GM12875 (cell line): Measurements from ENCODE around the gene ABCA3.

Experiments used
- H3K4me3 ChIP-seq: one replicate; pipeline ENCODE4 v1.5.1; 2011; ENCODE audit warnings: low read depth, low read length, control low read depth
- TF ChIP-seq, protein P1 (sequence below): IDR thresholded peaks from 2 replicates; pipeline ENCODE4 v1.5.1; 2011; ENCODE audit warnings: low read depth, mild to moderate bottlenecking, control low read depth, inconsistent platforms, low read length, moderate library complexity, borderline replicate concordance; ENCODE audit not compliant: insufficient read depth

The ABCA3 gene

DNA sequence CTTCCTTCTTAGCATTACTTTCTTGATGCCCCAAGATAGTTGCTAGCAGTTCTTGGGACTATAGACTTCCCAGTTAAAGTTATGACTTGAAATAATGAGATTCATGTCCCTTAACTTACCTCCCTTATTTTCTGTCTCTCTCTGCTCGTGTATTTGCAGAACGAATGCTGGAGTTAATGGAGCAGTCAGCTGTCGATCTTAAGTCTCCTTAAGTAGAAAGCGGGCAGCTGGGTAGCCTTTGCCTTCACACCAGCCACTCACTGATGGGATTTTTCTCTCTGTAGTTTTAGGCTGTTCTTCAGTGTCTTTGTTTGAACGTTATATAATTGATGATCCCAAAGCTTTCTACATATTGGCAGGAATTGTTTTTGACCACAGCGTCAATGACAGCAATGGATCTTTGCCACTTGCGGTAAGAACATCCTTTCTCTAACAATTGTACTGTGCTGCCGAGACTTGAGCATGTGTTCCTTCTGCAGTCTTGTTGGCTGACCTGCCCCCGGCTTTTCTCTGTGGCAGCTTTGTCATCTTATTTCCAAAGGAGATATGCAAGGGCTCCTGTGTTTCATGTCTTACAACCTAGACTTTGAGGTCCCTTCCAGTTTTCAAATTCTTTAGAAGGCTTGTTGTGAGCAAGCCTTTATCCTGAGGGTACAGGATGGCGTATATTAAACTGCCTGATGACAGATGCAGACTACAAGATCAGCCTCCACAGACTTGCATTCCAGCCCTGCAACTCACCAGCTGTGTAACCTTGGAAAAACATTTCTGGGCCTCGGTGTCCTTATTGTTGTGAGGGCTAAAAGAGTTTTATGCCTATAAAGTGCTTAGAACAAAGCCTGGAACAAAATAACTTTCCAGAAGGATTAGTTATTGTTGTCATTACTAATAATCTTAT, 25.1 kb upstream of the ABCA3 start:
- TF ChIP-seq, protein P1, sequence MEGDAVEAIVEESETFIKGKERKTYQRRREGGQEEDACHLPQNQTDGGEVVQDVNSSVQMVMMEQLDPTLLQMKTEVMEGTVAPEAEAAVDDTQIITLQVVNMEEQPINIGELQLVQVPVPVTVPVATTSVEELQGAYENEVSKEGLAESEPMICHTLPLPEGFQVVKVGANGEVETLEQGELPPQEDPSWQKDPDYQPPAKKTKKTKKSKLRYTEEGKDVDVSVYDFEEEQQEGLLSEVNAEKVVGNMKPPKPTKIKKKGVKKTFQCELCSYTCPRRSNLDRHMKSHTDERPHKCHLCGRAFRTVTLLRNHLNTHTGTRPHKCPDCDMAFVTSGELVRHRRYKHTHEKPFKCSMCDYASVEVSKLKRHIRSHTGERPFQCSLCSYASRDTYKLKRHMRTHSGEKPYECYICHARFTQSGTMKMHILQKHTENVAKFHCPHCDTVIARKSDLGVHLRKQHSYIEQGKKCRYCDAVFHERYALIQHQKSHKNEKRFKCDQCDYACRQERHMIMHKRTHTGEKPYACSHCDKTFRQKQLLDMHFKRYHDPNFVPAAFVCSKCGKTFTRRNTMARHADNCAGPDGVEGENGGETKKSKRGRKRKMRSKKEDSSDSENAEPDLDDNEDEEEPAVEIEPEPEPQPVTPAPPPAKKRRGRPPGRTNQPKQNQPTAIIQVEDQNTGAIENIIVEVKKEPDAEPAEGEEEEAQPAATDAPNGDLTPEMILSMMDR: no peak
- H3K4me3 ChIP-seq: no peak overlapping the region

DNA sequence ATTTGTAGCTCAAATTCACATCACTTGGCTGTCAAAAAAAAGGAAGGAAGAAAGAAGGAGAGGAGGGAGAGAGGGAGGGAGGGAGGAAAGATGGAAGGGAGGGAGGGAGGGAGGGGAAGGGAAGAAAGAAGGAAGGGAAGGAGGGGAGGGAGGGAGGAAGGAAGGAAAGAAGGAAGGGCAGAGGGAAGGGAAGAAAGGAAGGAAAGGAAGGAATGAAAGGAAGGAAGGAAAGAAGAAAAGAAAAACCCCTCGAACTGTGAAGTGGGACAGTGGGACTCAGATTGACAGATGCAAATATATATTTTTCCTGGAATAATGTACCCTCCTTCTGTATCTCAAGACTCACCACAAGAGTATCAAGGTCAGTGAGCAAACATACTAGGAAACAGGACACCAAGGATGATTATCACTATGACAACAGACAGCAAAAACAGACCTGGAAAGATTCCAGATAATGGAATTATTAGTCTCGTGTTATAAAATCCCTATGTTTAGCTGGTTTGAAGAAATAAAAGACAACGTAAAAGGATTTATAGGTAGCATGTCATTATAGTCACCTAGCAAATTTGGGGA, 24.2 kb upstream of the ABCA3 start:
- H3K4me3 ChIP-seq: no peak overlapping the region

DNA sequence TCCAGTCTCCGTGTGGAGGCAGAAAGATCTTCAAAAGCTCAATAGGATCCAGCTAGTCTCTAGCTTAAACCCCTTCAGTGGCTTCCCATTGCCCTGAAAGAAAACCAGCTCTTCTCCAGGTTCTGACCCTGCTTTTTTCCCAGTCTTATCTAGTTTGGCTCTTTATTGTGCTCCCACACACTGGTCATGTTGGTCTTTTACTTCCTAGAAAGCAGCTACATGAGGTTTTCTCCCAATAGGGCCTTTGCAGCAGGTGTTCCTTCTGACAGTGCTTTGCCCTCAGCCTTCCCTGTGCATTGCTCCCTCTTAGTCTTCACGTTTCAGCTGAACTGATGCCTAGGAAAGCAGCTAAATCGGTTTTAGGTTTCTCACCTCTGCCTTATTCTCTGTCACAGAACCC, 21.7 kb upstream of the ABCA3 start:
- H3K4me3 ChIP-seq: no peak overlapping the region
- TF ChIP-seq, protein P1: no peak

More for the DNA sequence above, 24.2 kb upstream of the ABCA3 start:
- TF ChIP-seq, protein P1: no peak

DNA sequence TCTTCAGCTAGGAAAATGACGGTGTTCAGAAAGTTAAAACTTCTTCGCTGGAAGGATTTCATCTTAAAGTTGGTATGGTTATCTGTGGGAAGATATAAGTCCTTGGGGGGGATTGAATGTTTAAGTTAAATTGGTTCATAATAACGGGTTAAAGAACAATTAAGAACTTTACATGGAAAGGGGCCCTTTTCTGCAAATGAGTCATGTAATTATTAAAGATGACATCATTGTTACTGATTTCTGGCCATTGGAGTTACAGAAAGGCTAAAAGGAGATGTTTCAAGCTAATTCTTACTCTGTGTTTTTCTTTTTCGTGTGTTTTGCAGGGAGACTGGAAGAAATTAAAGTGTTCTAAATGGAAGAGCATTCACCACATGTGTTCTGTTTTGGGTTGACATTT, 20.6 kb upstream of the ABCA3 start:
- H3K4me3 ChIP-seq: no peak overlapping the region
- TF ChIP-seq, protein P1: no peak

DNA sequence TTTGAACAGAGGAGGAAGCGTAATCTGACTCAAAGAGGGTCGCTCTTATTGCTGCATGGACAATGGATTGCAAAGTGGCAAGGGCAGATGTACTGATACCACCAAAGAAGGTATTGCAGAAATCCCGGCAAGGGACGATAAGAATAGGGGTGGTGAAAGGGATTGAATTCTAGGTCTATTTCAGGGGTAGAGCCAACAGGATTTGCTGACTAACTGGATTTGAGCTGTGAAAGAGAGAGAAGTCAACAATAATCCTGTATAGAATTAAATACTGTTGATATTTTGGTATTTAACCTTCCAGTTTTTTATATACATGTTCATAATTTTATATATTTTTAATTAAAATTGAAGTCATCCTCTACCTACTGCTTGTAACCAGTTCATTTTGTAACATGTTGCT, 19.4 kb upstream of the ABCA3 start:
- no peak overlapping the region for H3K4me3 ChIP-seq
- TF ChIP-seq, protein P1: no peak

DNA sequence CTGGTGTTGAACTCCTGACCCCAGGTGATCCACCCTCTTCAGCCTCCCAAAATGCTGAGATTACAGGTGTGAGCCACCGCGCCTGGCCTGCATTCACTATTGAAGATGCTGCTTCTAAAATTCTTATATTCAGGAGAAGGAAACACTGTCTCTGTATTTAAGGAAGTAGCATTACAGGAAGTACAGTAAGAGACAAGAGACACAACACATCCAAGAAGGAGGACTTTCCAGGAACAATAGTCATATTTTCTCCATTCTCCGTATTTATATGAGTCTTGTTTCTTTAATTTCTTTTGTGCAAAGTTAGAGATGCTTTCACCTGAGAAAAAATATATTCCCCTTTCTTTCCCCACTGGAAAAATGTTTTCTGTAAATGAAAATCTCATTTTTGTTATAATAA, 18.3 kb upstream of the ABCA3 start:
- TF ChIP-seq, protein P1: no peak
- H3K4me3 ChIP-seq: no peak overlapping the region

DNA sequence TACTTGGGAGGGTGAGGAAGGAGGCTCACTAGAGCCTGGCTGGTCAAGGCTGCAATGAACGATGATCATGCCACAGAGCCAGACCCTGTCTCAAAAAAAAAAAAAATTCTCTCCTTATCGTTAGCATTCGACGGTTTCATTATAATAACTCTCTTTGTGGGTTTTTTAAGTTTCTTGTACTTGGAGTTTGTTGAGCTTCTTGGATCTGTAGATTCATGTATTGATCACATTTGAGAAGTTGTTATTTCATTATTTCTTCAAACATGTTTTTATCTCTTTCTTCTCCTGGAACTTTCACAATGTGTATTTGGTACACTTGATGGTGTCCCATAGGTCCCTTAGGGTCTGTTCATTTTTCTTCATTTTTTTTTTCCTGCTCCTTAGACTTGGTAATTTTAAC, 16.8 kb upstream of the ABCA3 start:
- H3K4me3 ChIP-seq: no peak overlapping the region
- TF ChIP-seq, protein P1: no peak
